Measurements from ENCODE around the gene CCDC88A.
"Not testable (repeated sequence)": the region's sequence is repeated elsewhere in the genome, so short reads cannot be mapped to it uniquely, and the experiment has no call there.

The CCDC88A gene

DNA sequence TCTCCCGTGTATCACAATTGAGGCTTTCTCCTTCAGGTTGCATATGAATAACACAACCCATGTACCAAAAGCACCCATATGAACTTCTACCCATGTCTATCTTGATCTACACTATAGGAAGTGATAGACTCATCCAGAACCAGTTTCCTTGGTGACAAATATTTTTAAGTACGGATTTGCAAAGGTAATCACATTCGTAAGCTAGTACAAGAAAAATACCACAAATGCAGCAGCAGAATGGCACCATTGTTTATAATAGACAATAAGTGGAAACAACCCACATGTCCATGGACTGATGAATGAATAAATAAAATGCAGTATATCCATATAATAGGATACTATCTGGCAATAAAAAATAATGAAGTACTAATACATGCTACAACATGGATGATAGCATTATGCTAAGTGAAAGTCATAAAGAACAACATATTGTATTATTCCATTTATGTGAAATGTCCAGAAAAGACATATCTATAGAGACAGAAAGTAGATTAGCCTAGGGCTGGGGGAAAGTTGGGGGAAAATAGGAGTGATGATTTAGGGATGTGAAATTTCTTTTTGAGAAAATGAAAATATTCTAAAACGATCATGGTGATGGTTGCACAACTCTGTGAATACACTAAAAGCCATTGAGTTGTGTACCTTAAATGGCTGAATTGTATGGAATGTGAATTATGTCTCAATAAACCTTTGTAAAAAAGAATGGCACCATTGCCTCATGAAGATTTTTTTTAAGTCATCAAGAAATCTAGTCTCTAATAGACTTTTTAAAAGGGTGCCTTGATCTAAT is 3.4 kb upstream of the CCDC88A start:
- FAIRE-seq, result no peak

DNA sequence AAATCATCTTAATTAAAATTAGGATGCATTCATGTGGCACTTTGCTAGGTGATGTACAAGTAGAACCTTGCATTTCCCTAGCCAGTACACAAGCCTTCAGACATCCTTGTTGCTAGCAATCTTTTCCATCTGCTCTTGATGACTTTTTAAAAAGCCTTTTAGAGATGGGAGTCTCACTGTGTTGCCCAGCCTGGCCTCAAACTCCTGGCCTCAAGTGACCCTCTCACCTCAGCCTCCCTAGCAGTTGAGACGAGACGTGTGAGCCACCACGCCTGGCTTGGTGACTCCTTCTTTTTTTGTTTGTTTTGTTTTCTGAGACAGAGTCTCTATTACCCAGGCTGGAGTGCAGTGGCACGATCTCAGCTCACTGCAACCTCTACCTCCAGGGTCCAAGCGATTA is 1.7 kb upstream of the CCDC88A start:
- no peak for FAIRE-seq

DNA sequence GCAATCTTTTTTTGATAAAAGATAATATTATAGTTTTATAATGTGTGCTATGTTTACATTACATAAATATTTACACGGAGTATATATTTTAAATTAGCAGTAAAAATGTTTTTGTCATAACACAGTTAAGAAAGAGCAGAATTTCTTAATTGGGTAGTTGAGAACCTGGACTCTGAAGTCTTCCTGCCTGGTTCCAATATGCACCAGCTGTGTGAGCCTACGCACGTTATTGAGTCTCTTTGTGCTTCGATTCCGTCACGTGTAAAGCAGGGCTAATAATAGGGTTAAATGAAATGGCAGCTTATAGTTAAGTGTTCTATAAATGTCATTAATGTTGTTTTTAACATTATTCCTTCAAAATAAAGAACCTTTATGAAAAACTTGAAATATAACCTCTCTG is 1.2 kb upstream of the CCDC88A start:
- no peak for FAIRE-seq

DNA sequence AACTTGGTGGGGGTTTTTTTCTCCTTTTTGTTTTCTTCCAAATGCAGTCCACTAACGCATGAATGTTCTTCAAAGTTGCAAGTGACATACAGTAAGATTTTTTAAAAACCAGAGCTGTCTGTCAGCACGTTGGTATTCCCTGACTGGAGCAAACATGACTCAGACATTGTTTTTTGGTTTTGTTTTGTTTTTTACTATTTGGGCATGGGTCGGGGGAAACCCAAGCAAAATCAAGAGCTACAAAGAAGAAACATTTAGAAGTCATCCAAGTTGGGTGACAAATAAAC is 726 bp upstream of the CCDC88A start:
- FAIRE-seq, result no peak

DNA sequence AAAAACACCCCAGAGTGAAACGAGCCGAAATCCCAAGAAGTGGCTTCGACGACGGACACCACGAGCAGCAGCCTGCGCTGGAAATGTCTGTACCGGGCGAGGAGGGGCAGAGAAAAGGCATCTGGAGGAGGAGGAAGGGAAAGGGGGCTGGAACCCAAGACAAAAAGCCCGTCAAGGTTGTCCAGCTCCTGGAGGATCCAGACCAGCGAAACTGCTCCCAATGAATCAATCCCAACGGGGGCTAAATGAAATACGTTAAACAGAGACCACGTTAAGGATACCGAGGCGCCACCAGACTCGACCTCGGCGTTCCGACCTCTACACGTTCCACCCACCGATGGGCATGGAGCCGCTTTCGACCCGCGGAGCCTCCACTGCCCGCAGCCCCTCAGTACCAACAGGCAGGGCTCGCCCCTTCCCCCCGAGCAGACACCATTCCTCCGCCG is 400 bp downstream of the CCDC88A start:
- FAIRE-seq, result no peak

DNA sequence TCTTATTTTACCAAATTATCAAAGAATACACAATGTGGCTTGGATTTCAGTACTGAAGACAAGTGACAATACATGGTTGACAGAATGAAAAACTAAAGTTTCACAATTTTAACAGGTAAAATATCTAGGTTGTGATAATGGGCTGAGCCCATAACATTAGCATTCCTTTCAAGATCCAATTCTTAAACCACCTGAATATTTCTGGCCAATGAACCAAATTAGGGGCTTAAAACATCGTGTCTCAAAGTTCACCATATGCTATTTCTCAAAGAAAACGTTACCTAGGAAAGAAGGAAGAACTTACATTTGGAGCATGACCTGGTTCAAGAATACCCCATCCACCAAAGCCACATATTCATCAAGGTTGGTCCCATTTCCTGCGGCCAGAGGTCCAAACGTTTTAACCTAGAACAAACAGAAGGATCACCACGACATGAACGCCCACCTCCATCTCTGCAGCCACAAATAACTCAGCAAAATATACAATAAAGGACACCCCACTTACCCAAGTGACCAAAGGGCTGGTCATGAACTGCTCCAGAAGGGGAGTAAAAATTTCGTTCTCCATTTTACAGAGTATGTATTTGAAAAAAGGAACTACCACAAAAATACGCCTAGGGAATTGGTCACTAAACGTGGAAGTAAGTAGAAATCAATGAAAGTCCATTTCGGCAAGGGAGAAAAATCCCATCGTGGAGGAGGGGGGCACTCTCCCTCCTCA is 984 bp downstream of the CCDC88A start:
- FAIRE-seq, result no peak

DNA sequence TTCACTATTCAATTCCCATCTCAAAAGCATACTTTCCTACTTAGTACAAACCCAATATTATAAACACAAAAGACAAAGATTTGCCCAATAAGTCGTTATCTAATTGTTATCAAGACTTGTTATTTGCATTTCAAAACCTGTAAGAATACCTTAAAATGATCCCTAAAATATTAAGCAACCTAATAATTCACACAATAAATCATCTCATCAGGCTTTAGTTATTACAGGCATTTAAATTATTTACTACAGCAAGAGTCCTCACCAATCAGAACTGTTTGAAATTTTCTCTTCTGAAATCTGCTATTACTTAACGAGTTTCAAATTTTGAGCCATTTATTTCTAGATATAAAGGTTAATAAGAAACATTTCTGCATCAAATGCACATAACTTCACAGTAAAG is 1.6 kb downstream of the CCDC88A start:
- no peak for FAIRE-seq

DNA sequence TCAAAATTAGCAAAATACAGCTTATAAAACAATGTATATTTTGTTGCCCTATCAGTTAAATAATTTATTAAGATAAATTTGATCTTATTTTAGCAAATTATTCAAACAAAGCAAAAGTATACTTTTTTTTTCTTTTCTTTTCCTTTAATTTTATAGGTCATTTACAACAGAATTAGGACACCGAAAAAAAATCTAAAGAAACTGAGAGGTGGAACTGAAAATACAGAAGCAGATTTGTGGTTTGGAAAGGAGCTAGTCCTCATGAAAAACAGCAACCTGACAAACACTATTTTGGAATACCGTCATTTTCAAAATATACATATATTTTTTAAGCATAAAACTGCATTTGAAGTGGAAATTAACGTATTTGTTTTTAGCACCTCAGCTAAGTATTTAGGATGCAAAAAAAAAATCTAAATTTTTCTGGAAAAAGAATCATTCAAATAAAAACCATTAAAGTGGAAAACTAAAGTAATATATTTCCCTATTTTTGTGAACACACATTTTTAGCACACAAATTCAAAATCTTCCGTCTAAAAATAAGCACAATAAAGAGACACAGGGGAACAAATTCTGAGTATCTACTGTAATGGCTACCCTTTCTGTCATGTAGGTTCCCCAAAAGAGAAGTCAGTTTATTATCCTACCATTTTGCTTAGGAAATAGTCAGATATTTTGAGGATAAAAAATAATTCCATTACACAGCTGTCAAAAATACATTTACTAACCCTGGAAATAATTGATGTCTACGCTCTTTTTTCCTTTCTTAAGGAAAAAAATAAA is 2.7 kb downstream of the CCDC88A start:
- FAIRE-seq, result no peak

DNA sequence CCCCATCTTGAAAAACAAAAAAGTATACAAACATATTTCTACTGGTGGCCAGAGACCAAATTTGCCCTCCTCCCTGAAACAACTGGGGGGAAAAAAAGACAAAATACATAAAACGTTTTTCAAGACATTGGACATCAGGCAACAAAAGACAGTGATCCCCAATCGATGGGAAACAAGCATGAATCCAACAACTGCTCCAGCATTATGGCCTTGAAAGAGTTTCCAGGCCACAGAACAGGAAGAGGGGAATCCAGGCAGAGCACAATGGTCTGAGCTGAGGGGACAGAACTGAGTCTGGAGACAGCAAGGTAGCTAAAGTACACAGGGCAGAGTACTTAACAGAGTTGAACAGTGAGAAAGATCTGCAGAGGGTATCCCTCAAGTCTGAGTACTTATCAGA is 4.4 kb downstream of the CCDC88A start:
- FAIRE-seq, result no peak

DNA sequence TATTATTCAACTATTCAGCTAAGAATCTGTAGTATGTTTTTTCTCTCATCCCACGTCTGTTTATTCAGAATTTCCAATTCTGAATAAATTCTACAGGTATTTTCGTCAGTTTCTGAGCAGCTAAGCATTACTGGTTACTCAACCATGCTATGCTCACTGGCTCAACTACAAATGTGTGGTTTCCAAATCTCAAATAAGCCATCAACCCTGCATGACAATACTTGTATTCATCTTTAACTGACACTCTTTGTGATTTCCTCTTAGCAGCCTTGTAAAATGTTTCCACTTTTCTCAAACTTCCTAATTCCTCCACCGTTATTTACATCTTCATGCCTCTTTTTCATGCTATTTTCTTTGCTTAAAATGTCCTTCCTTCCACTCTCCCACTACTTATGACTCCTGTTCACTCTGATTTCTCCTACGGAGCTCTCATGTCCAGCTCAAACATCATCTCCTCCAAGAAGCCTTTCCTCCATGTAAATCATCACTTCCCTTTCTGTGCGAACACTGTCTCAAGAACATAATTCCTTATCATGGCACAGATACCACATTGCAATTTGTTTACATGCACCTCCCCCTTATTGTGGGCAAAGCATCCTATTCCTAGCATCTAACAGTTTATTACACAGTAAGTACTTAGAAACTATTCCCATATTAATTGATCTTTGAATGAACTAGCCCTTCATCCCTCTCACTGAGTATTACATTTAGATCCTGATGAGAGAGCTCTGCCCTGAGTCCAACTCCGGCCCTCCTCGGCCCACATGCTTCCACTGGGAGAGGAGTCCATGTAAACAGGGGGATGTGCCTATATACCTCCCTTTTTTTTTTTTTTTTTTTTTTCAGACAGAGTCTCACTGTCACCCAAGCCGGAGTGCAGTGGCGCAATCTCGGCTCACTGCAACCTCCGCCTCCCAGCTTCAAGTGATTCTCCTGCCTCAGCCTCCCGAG is 10.5 kb downstream of the CCDC88A start:
- FAIRE-seq, result no peak

DNA sequence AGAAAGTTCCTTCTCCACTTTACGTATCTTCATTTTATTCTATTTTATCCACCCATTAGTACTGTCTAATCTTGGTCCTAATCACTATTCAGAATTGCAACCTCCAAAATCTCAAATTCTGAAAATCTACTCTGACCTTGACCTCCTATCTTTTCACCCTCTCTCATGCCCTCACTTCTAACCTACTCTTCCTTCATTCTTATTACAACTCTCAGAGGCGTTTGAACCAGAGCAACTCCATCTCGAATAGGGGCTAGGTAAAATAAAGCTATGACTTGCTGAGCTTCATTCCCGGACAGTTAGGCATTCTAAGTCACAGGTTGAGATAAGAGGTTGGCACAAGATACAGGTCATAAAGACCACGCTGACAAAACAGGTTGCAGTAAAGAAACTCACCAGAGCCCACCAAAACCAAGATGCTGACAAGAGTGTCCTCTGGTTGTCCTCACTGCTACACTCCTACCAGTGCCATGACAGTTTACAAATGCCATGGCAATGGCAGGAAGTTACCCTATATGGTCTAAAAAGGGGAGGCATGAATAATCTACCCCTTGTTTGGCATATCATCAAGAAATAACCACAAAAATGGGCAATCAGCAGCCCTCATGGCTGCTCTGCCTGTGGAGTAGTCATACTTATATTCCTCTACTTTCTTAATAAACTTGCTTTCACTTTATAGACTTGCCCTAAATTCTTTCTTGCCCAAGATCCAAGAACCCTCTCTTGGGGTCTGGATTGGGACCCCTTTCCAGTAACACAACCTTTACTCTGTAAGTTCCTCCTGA is 11.4 kb downstream of the CCDC88A start:
- no peak for FAIRE-seq

DNA sequence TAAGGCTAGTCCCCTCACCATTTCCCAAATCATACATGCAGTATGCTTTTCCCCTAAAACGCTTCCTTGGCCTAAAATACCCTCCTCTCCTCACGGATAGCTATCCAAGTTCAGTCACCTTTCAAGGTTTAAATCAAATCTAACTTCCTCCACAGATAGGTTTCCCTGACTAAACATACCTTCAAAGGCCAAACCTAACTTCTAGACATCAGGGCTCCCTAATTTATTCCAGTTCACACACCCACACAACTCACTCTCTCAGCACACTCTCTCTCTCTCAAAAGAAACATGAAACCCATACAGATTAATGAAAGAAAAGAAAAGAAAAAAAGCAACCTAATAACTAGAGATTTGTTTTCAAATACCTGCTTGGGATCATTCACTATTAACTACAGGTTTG is 14.5 kb downstream of the CCDC88A start:
- FAIRE-seq, result no peak

DNA sequence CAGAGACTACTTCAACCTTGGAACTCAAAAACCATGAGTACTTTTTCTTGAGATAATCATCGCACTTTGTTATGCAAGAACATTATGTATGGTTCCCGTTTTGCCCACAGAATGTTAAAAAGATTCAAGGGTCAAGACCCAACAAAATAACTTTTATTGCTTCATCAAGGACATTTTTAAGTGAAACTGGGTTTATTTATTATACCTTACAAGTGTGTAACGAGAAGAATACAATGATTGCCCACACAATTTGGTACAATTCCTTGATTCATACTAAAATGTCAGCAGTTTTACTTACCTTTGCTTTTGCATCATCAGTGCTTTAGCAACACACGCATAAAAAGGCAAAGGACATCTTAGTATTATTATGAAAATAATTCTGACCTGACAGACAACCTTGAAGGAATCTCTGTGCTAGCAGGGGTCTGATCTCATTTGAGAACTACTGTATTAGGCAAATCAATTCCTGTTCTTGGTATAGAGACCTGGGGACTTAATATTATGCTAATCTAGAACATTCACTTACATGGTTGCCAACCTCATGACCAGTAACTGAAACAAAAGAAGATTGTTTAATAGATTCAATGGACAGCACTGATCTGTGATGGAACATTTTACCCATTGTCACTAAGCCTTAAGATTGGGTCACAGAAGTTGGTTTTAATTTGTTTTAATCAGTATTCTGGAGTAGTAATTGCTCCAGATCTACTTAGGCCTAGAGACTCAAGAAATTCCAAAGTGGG is 16.2 kb downstream of the CCDC88A start:
- FAIRE-seq, result no peak

DNA sequence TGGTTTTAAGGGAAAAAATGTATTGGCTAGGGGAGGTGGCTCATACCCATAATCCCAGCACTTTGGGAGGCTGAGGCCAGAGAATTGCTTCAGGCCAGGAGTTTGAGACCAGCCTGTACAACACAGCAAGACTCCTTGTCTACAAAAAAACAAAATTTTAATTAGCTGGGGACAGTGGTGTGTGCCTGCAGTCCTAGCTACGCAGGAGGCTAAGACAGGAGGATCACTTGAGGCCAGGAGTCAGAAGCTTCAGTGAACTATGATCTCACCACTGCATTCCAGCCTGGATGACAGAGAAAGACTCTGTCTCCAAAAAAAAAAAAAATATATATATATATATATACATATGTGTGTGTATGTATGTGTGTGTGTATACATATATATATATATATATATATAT is 18.5 kb downstream of the CCDC88A start:
- FAIRE-seq, result no peak

DNA sequence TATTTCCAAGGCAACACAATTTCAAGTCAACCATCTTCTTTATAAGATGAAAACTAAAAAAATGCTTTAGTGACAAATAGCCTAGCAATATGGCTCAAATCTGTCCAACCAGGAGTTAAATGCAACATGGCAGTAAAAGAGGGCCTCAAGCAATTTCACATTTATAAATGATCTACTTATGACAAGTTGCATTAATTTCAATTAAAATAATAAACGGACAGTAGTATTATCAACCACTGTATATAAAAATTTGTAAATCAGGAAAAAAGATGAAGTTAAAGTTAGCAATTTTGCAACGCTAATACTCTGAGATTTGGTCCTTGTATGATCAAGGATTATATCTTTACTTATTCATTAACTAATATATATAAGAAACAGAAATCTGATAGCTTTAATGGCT is 19.3 kb downstream of the CCDC88A start:
- no peak for FAIRE-seq

DNA sequence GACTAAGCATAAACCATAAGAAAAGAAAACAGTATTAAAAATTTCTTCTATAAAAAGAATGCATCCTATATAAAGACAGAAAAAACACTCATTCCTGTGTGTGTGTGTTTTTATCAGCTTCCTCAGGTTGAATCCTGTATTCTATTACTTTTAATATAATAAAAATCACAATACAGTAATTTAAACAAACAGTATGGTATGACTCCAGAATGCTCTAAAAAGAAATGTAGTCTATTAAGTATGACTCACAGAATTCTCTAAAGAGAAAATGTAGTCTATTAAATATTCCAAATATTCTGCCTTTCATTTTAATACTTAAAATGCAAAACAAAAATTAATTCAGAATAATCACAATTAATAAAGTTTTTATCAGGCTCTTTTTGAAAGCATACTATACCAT is 19.8 kb downstream of the CCDC88A start:
- no peak for FAIRE-seq

DNA sequence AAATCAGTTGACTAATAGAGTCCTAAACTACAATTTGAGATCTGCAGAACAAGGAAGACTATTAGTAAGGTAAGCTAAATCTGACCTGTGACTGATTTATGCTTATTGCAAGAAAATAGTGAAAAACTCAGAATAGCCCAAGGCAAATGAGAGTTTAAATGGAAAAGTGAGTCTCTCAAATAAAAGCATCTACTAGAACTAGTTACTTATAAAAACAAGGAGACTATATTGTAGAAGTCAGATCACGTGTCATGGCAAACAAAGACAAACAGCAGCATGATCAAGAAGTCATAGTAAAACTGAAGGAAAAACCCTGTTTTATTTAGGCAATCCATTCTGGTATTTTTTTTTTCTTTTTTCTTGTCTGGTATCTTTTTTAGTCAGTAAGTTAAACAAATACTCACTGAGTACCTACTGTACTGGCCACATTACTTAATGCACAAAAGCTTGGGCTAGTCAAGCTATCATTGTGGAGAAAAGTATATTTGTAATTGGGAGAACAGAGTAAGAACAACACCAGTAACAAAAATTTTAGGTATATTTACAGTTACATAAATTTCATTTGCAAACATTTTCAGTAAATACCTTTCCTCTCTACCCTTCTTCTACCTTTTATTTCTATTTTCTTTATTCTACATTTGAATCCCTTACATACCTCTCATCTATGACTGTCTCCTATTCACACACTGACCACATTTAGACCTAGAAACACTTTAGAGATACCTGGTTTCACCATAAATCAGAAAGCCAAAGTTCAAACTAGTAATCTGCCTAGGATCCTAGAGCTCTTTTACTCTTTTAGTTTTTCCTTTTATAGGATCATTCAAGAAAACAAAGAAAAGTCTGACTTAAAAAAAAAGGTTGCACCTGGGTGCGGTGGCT is 23.7 kb downstream of the CCDC88A start:
- no peak for FAIRE-seq

DNA sequence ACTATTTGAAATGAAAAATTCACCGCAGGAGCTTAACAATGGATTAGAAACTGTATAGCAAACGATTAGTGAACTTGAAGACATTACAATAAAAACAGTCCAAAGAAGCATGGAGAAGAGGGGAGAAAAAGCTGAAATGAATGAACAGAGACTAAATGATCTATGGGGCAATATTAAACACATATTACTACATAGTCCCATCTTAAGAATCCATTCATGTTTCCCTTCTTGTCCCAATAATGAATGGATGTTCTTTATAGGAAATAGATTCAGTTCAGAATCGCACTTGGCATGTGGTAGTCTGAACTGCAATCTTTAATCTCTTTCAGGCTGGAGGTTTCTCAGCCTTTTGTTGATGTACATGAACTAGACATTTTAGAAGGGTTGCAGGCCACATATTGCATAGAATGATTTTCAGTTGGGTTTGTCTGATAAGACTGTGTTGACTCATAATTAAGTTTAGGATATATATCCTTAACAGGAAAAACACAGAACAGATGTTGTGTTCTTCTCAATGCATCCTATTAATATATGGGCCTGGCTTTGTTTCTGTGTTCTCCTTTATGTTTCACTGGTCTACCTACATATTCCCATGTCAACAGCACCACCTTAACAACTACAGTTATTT is 27.9 kb downstream of the CCDC88A start:
- FAIRE-seq, result no peak

DNA sequence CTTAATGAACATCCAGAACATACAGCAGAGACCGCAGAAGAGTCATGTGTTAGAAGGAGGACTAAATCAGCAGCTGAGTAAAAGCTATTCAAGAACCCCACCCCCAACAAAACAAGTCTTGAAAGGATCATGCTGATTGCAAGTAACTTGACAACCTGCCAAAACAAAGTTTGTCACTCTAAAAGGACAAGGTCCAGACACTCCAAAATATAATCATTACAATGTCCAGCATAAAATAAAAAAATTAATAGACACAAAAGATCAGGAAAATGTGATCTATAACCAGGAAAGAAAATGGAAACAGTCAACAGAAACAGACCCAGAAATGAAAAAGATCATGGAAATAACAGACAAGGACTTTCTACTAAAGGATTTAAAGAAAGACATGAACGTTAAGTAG is 28.5 kb downstream of the CCDC88A start:
- FAIRE-seq, result no peak

DNA sequence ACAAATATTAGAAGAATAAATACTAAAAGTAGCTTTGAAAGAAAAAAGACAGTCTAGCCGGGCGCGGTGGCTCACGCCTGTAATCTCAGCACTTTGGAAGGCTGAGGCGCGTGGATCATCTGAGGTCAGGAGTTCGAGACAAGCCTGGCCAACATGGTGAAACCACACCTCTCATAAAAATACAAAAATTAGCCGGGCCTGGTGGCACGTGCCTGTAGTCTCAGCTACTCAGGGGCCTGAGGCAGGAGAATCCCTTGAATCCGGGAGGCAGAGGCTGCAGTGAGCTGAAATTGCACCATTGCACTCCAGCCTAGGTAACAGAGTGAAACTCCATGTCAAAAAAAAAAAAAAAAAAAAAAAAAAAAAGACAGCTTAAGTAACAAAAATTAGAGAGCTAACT is 34.1 kb downstream of the CCDC88A start:
- FAIRE-seq, result not testable (repeated sequence)
